ENCODE data around the gene RPS6KA6.
"Not testable (repeated sequence)": the region's sequence is repeated elsewhere in the genome, so short reads cannot be mapped to it uniquely, and the experiment has no call there.

RPS6KA6 gene

GRCh38 chrX:84162401-84162800, 25.6 kb downstream of the RPS6KA6 start:
- no peak for DNase-seq (ENCODE audit: low spot score)

GRCh38 chrX:84161641-84162040, 26.4 kb downstream of the RPS6KA6 start:
- no peak for DNase-seq (ENCODE audit: low spot score)

- no peak for DNase-seq (ENCODE audit: low spot score)
These were observed 27.3 kb downstream of the RPS6KA6 start for GRCh38 chrX:84160736-84161135.

GRCh38 chrX:84156821-84157220, 31.2 kb downstream of the RPS6KA6 start:
- DNase-seq (ENCODE audit: low spot score): no peak

- no peak for DNase-seq (ENCODE audit: low spot score)
These were observed 32.1 kb downstream of the RPS6KA6 start for GRCh38 chrX:84155938-84156337.

- DNase-seq (ENCODE audit: low spot score): no peak
These were observed 34.5 kb downstream of the RPS6KA6 start for GRCh38 chrX:84153538-84153937.

GRCh38 chrX:84144991-84145390, 43.0 kb downstream of the RPS6KA6 start:
- DNase-seq (ENCODE audit: low spot score): no peak

GRCh38 chrX:84144281-84144680, 43.7 kb downstream of the RPS6KA6 start:
- no peak for DNase-seq (ENCODE audit: low spot score)

- DNase-seq (ENCODE audit: low spot score): no peak
These were observed 55.0 kb downstream of the RPS6KA6 start for GRCh38 chrX:84133023-84133422.

- no peak for DNase-seq (ENCODE audit: low spot score)
These were observed 64.4 kb downstream of the RPS6KA6 start for GRCh38 chrX:84123585-84123984.

GRCh38 chrX:84118769-84119168, 69.2 kb downstream of the RPS6KA6 start:
- no peak for DNase-seq (ENCODE audit: low spot score)

- no peak for DNase-seq (ENCODE audit: low spot score)
These were observed 69.7 kb downstream of the RPS6KA6 start for GRCh38 chrX:84118315-84118714.

GRCh38 chrX:84108584-84108983, 79.4 kb downstream of the RPS6KA6 start:
- DNase-seq (ENCODE audit: low spot score): no peak

GRCh38 chrX:84099120-84099519, 88.9 kb downstream of the RPS6KA6 start:
- no peak for DNase-seq (ENCODE audit: low spot score)

- DNase-seq (ENCODE audit: low spot score): not testable (repeated sequence)
These were observed 108.4 kb downstream of the RPS6KA6 start for GRCh38 chrX:84079479-84080197.

- DNase-seq (ENCODE audit: low spot score): no peak
These were observed 109.0 kb downstream of the RPS6KA6 start for GRCh38 chrX:84078991-84079390.

GRCh38 chrX:84064814-84065213, 123.2 kb downstream of the RPS6KA6 start:
- no peak for DNase-seq (ENCODE audit: low spot score)

- DNase-seq (ENCODE audit: low spot score): no peak
These were observed 123.8 kb downstream of the RPS6KA6 start for GRCh38 chrX:84064164-84064563.

- no peak for DNase-seq (ENCODE audit: low spot score)
These were observed 140.7 kb downstream of the RPS6KA6 start for GRCh38 chrX:84047339-84047738.

- no peak for DNase-seq (ENCODE audit: low spot score)
These were observed 141.5 kb downstream of the RPS6KA6 start for GRCh38 chrX:84046403-84046984.

GRCh38 chrX:84044051-84044450, 143.9 kb downstream of the RPS6KA6 start:
- DNase-seq (ENCODE audit: low spot score): no peak

Data from CD4-positive, alpha-beta T cell treated with Interleukin-15 for 4 hours (primary cell).